A673 (cell line): ENCODE results near the gene LRRC47. TPM values are rescaled to one million over a fixed set of nuclear protein-coding genes. Genes with fewer than 3 reads are reported as not detected.

Experiments used
- BruUV-seq: library from RNA; stranded (reverse); fragments of 400-500 nt; replicated peaks from 2 replicates; lab custom pipeline; 2021; lab: Mats Ljungman, UMichigan
- CTCF ChIA-PET: fragments of 300-600 bp; sonication (Branson Sonifier 250); formaldehyde crosslinking; loops from one replicate; lab custom pipeline; 2022; ENCODE audit warnings: antibody characterized with exemption; lab: Charles Lee
- POLR2A ChIA-PET: fragments of 300-600 bp; sonication (Branson Sonifier 250); formaldehyde crosslinking; loops from one replicate; lab custom pipeline; 2022; ENCODE audit warnings: antibody characterized with exemption; ENCODE audit not compliant: low non-redundant PET; lab: Charles Lee
- DNase-seq: peaks from one replicate; pipeline ENCODE4 v3.0.0-alpha.2; 2015; ENCODE audit warnings: low spot score
- H3K27ac ChIP-seq: fragments of 200-600 bp; sonication (generic); 2 replicates; pipeline ENCODE4 v1.5.1; 2016; ENCODE audit warnings: mixed run types, low read depth, mild to moderate bottlenecking, mixed read lengths, antibody characterized with exemption, low read length; ENCODE audit not compliant: poor library complexity, severe bottlenecking
- H3K27me3 ChIP-seq: fragments of 200-600 bp; sonication (generic); replicated peaks from 2 replicates; pipeline ENCODE4 v1.6.1; 2017; ENCODE audit warnings: mixed run types, low read depth, mild to moderate bottlenecking, mixed read lengths, antibody characterized with exemption, low read length; ENCODE audit not compliant: insufficient read depth, poor library complexity
- H3K36me3 ChIP-seq: fragments of 200-600 bp; sonication (generic); 2 replicates; pipeline ENCODE4 v1.6.1; 2016; ENCODE audit warnings: mixed run types, mild to moderate bottlenecking, mixed read lengths, antibody characterized with exemption, low read length; ENCODE audit not compliant: insufficient read depth, poor library complexity, severe bottlenecking
- H3K4me1 ChIP-seq: fragments of 200-600 bp; sonication (generic); 2 replicates; pipeline ENCODE4 v1.6.1; 2017; ENCODE audit warnings: mixed run types, mild to moderate bottlenecking, mixed read lengths, antibody characterized with exemption, low read length; ENCODE audit not compliant: insufficient read depth, poor library complexity, severe bottlenecking
- H3K4me3 ChIP-seq: fragments of 200-600 bp; sonication (generic); 2 replicates; pipeline ENCODE4 v1.5.1; 2016; ENCODE audit warnings: low read depth, mixed run types, mild to moderate bottlenecking, mixed read lengths, low read length; ENCODE audit not compliant: poor library complexity, severe bottlenecking
- H3K9me3 ChIP-seq: fragments of 200-600 bp; sonication (generic); 2 replicates; pipeline ENCODE4 v1.6.1; 2016; ENCODE audit warnings: mixed run types, low read depth, mild to moderate bottlenecking, mixed read lengths, antibody characterized with exemption, low read length; ENCODE audit not compliant: poor library complexity, severe bottlenecking
- EZH2 ChIP-seq: fragments of 200-600 bp; sonication (generic); IDR thresholded peaks from 2 replicates; pipeline ENCODE4 v1.6.1; 2017; ENCODE audit warnings: borderline replicate concordance, low read depth, mild to moderate bottlenecking, mixed read lengths, antibody characterized with exemption, low read length; ENCODE audit not compliant: poor library complexity, severe bottlenecking
- intact Hi-C: fragments of 100-400 bp; cut with micrococcal nuclease; formaldehyde crosslinking; loops from one replicate; pipeline ENCODE4 v1.10.0; 2022; ENCODE audit not compliant: unreplicated experiment
- total RNA-seq: library from RNA; stranded (reverse); gene quantifications from 2 replicates; pipeline ENCODE4 v1.2.3, GENCODE V29; 2021
- TF ChIP-seq, protein P1 (sequence below): fragments of 300-800, 200-600 bp; sonication (generic); conservative IDR thresholded peaks from 2 replicates; pipeline ENCODE4 v1.5.1; 2017; ENCODE audit warnings: low read depth, mild to moderate bottlenecking, antibody characterized with exemption, low read length, moderate library complexity, mixed read lengths

The LRRC47 gene
- total RNA-seq, 1 experiment from 2014 or later = 86.7 TPM

DNA sequence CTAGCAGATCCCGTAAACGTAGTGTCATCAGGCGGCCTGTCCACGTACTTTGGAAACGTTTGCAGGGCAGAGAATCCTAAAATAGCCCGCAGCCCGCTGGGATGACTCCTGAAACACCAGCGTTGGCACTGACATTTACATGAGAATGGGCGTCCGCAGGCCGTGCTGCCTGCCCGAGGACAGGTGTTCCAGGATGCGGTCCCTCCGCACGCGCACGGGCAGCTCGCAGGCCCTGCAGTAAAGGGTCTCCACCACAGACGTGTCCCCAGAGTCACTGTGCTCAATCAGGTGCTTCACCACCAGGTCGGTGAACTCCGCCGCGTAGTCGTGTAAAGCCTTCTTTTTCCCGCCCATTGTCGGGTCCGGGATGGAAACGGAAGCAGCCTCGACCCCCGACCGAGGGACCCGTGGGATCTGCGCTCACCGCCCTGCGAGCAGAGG, 49.9 kb downstream of the LRRC47 start:
- BruUV-seq = no TSS peak
- peak overlapping the region; percentile 67 for H3K27ac ChIP-seq
- peak overlapping the region; percentile 93 for H3K4me3 ChIP-seq
- peaks cover 11% of the 10 kb centered on the region for H3K4me1 ChIP-seq
- TF ChIP-seq EZH2 = no peak
- TF ChIP-seq, protein P1, sequence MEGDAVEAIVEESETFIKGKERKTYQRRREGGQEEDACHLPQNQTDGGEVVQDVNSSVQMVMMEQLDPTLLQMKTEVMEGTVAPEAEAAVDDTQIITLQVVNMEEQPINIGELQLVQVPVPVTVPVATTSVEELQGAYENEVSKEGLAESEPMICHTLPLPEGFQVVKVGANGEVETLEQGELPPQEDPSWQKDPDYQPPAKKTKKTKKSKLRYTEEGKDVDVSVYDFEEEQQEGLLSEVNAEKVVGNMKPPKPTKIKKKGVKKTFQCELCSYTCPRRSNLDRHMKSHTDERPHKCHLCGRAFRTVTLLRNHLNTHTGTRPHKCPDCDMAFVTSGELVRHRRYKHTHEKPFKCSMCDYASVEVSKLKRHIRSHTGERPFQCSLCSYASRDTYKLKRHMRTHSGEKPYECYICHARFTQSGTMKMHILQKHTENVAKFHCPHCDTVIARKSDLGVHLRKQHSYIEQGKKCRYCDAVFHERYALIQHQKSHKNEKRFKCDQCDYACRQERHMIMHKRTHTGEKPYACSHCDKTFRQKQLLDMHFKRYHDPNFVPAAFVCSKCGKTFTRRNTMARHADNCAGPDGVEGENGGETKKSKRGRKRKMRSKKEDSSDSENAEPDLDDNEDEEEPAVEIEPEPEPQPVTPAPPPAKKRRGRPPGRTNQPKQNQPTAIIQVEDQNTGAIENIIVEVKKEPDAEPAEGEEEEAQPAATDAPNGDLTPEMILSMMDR = no peak
- H3K9me3 ChIP-seq = no peaks in the 10 kb centered on the region
- POLR2A ChIA-PET = no interaction called here
- no peaks in the 10 kb centered on the region for H3K27me3 ChIP-seq
- H3K36me3 ChIP-seq = no peaks in the 10 kb centered on the region
- intact Hi-C loops = no loop called here
- CTCF ChIA-PET = no interaction called here
- no peak for DNase-seq

DNA sequence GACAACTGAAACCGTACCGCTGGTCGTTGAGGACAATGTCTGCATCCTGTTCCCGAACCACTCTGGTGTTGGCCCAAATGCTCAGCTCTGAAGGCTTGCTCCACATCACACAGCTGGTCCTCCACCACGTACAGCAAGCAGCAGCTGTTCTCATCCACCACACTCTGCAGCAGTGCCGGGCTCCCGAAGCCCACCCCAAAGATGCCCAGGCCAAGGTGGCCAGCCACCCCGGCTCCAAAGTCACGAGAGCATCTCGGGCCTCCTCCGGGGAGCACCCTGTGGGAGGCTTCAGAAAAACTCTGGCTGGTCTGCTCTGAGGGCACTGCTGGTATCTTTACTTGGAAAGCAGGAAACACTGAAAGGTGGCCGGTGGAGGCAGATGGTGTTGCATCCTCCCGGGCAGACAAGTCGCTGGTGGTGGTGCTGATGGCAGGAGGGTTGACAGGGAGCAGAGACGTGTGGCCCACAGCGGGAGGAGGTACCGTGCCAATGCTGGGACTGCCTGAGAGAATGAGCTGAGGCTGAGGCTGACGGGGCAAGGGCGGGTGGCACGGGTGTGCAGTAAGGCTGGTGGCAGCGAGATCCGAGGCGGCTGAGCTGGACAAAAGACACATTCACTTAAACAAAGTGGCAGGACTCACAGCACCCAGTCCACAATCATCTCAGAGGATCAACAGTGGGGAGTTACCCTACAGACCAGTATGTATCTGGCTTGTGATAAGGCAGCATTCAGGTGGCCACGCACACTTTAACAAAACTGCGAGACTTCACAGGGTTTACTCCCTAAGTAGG, 50.5 kb downstream of the LRRC47 start:
- Histone ChIP-seq H3K4me3 (peak overlapping the region; percentile 93), H3K9me3 (no peaks in the 10 kb centered on the region), H3K4me1 (peaks cover 11% of the 10 kb centered on the region), H3K27ac (no peak overlapping the region), H3K36me3 (no peaks in the 10 kb centered on the region), H3K27me3 (no peaks in the 10 kb centered on the region)
- no peak for TF ChIP-seq EZH2
- TF ChIP-seq, protein P1 = no peak
- POLR2A ChIA-PET = no interaction called here
- intact Hi-C loops = no loop called here
- CTCF ChIA-PET = no interaction called here
- no peak for DNase-seq
- no TSS peak for BruUV-seq

DNA sequence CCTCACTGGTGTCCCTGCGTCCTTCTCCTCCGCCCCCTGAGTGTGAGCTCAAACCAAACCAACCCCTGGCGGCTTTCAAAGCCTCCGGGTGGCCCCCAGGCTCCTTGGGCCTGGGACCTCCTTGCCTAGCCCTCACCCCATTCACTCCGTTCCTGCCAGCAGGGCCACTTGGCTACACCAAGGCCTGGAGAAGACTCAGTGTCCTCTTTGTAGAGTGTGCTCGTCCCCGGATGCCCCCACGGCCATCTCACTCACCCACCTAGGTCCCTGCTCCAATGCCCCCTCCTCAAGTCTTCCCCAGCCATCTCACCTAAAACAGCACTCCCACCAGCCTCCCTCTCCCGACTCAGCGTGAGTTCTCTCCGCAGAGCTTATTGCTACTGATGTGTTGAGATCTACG, 51.2 kb downstream of the LRRC47 start:
- peaks cover 3% of the 10 kb centered on the region for H3K36me3 ChIP-seq
- H3K9me3 ChIP-seq = no peaks in the 10 kb centered on the region
- BruUV-seq = no TSS peak
- intact Hi-C loops = no loop called here
- H3K27ac ChIP-seq = no peak overlapping the region
- H3K4me1 ChIP-seq = peaks cover 11% of the 10 kb centered on the region
- no peak for DNase-seq
- H3K4me3 ChIP-seq = no peak overlapping the region
- TF ChIP-seq, protein P1 = no peak
- no peak for TF ChIP-seq EZH2
- ChIA-PET POLR2A (no interaction called here), CTCF (no interaction called here)
- no peaks in the 10 kb centered on the region for H3K27me3 ChIP-seq
